Epidermal melanocyte (primary cell): ENCODE measurements around the gene URB2.
"Not testable (repeated sequence)": the region's sequence is repeated elsewhere in the genome, so short reads cannot be mapped to it uniquely, and the experiment has no call there.

Experiments
- DNase-seq: peaks from one replicate; pipeline ENCODE4 v3.0.0; 2011; ENCODE audit warnings: low spot score; ENCODE audit not compliant: insufficient read length

Gene URB2

GRCh38 chr1:229613938-229614337 is 12.1 kb upstream of the URB2 start:
- DNase-seq = no peak

- no peak for DNase-seq
These were observed 11.3 kb upstream of the URB2 start for GRCh38 chr1:229614701-229615100.

- DNase-seq = no peak
These were observed 8.5 kb upstream of the URB2 start for GRCh38 chr1:229617351-229618100.

GRCh38 chr1:229619002-229619401 is 7.0 kb upstream of the URB2 start:
- DNase-seq = no peak

- DNase-seq = no peak
These were observed 6.4 kb upstream of the URB2 start for GRCh38 chr1:229619614-229620013.

- no peak for DNase-seq
These were observed 5.2 kb upstream of the URB2 start for GRCh38 chr1:229620876-229621275.

GRCh38 chr1:229621663-229622062 is 4.4 kb upstream of the URB2 start:
- no peak for DNase-seq

GRCh38 chr1:229622641-229623120 is 3.4 kb upstream of the URB2 start:
- not testable (repeated sequence) for DNase-seq

- no peak for DNase-seq
These were observed 2.8 kb upstream of the URB2 start for GRCh38 chr1:229623225-229623624.

GRCh38 chr1:229623838-229624237 is 2.2 kb upstream of the URB2 start:
- DNase-seq = no peak

- no peak for DNase-seq
These were observed 1.5 kb upstream of the URB2 start for GRCh38 chr1:229624521-229625070.

GRCh38 chr1:229625071-229625914 is 754 bp upstream of the URB2 start:
- DNase-seq = peak; percentile 65

GRCh38 chr1:229627003-229627402 is 956 bp downstream of the URB2 start:
- no peak for DNase-seq

GRCh38 chr1:229629261-229629660 is 3.2 kb downstream of the URB2 start:
- DNase-seq = no peak

GRCh38 chr1:229631148-229631547 is 5.1 kb downstream of the URB2 start:
- no peak for DNase-seq

- DNase-seq = no peak
These were observed 5.9 kb downstream of the URB2 start for GRCh38 chr1:229631966-229632365.

GRCh38 chr1:229636042-229636441 is 10.0 kb downstream of the URB2 start:
- no peak for DNase-seq

GRCh38 chr1:229637746-229638145 is 11.7 kb downstream of the URB2 start:
- no peak for DNase-seq

- no peak for DNase-seq
These were observed 14.4 kb downstream of the URB2 start for GRCh38 chr1:229640455-229640854.

GRCh38 chr1:229641306-229641705 is 15.3 kb downstream of the URB2 start:
- no peak for DNase-seq

- no peak for DNase-seq
These were observed 16.3 kb downstream of the URB2 start for GRCh38 chr1:229642376-229642775.

- DNase-seq = no peak
These were observed 16.9 kb downstream of the URB2 start for GRCh38 chr1:229642970-229643369.
